Endothelial cell of umbilical vein (primary cell): ENCODE results near the gene TTLL10. TPM values are rescaled to one million over a fixed set of nuclear protein-coding genes. Genes with fewer than 3 reads are reported as not detected.

Experiments used
- BruUV-seq: library from RNA; stranded (reverse); fragments of 400-500 nt; replicated peaks from 2 replicates; lab custom pipeline; 2021; lab: Mats Ljungman, UMichigan
- CTCF ChIA-PET: fragments of 300-600, 350-600 bp; sonication (Branson Sonifier 250); formaldehyde crosslinking; loops from one replicate; lab custom pipeline; 2021; ENCODE audit warnings: antibody characterized with exemption, inconsistent platforms; lab: Charles Lee
- POLR2A ChIA-PET: fragments of 300-600, 350-600 bp; sonication (Branson Sonifier 250); formaldehyde crosslinking; loops from one replicate; lab custom pipeline; 2021; ENCODE audit warnings: antibody characterized with exemption, inconsistent platforms; lab: Charles Lee
- DNase-seq: peaks from one replicate; pipeline ENCODE4 v3.0.0-alpha.2; 2011; ENCODE audit warnings: low read depth, low spot score
- FAIRE-seq: peaks from 2 replicates; lab custom pipeline; 2011; peaks lifted over from hg19 to GRCh38; lab: Jason Lieb, UNC
- H2AFZ ChIP-seq: 2 replicates; pipeline ENCODE4 v1.6.0; 2012; ENCODE audit warnings: low read depth, low read length, control low read depth, inconsistent platforms
- H3K27ac ChIP-seq: 2 replicates; pipeline ENCODE4 v1.5.1; 2011; ENCODE audit warnings: low read depth, mild to moderate bottlenecking, control low read depth, low read length, moderate library complexity; ENCODE audit not compliant: insufficient read depth
- H3K27me3 ChIP-seq, 2 experiments: 2 replicates each; pipeline versions ENCODE4 v1.6.0 to v1.6.1; 2011; ENCODE audit warnings: low read length in 2 of 2, mixed read lengths in 1 of 2; ENCODE audit not compliant: control insufficient read depth in 2 of 2, insufficient read depth in 2 of 2
- H3K36me3 ChIP-seq, 2 experiments: 2 replicates in 1 of 2; 3 replicates in 1 of 2; pipeline ENCODE4 v1.5.1; 2011; ENCODE audit warnings: low read length in 2 of 2, mild to moderate bottlenecking in 1 of 2, moderate library complexity in 1 of 2; ENCODE audit not compliant: control insufficient read depth in 2 of 2, insufficient read depth in 2 of 2; ENCODE audit errors: extremely low read depth in 1 of 2
- H3K4me1 ChIP-seq: 3 replicates; pipeline ENCODE4 v1.5.1; 2011; ENCODE audit warnings: mild to moderate bottlenecking, low read length; ENCODE audit not compliant: control insufficient read depth, insufficient read depth; ENCODE audit errors: extremely low read depth
- H3K4me2 ChIP-seq: 2 replicates; pipeline ENCODE4 v1.6.1; 2011; ENCODE audit warnings: low read length, control low read depth, mixed read lengths; ENCODE audit not compliant: insufficient read depth
- H3K4me3 ChIP-seq, 3 experiments: fragments of 200-600 bp in 1 of 3; sonication (generic), shearing (Covaris generic) in 1 of 3; replicated peaks in 1 of 3; 2 replicates each; pipeline ENCODE4 v1.5.1; 2011 to 2016; ENCODE audit warnings: control low read depth in 3 of 3, low read length in 3 of 3, mild to moderate bottlenecking in 2 of 3, inconsistent platforms in 1 of 3, low read depth in 1 of 3, moderate library complexity in 1 of 3; ENCODE audit not compliant: insufficient read depth in 1 of 3
- H3K79me2 ChIP-seq: 2 replicates; pipeline ENCODE4 v1.6.0; 2012; ENCODE audit warnings: low read length, inconsistent platforms; ENCODE audit not compliant: control insufficient read depth, insufficient read depth
- H3K9ac ChIP-seq: replicated peaks from 2 replicates; pipeline ENCODE3; 2011; ENCODE audit warnings: low read length, control low read depth; ENCODE audit not compliant: insufficient read depth; ENCODE audit errors: extremely low read depth
- H3K9me1 ChIP-seq: replicated peaks from 3 replicates; pipeline ENCODE4 v1.6.0; 2011; ENCODE audit warnings: mild to moderate bottlenecking, low read length; ENCODE audit not compliant: control insufficient read depth, insufficient read depth; ENCODE audit errors: extremely low read depth
- H3K9me3 ChIP-seq: replicated peaks from 2 replicates; pipeline ENCODE4 v1.5.1; 2012; ENCODE audit warnings: low read length, inconsistent platforms; ENCODE audit not compliant: control insufficient read depth, insufficient read depth
- H4K20me1 ChIP-seq: replicated peaks from 2 replicates; pipeline ENCODE3; 2011; ENCODE audit warnings: mild to moderate bottlenecking, low read length; ENCODE audit not compliant: control insufficient read depth, insufficient read depth; ENCODE audit errors: extremely low read depth
- CTCF ChIP-seq, 2 donors: IDR thresholded peaks; 1 replicate in 1 of 2; 2 replicates in 1 of 2; pipeline ENCODE4 v1.5.1; 2011; ENCODE audit warnings: low read length in 2 of 2, mild to moderate bottlenecking in 2 of 2, moderate library complexity in 2 of 2, control low read depth in 1 of 2, inconsistent platforms in 1 of 2, low read depth in 1 of 2; ENCODE audit not compliant: insufficient read depth in 1 of 2; ENCODE audit errors: extremely low read depth in 1 of 2
- EZH2 ChIP-seq: IDR thresholded peaks from 2 replicates; pipeline ENCODE4 v1.6.1; 2012; ENCODE audit warnings: borderline replicate concordance, low read depth, mild to moderate bottlenecking, moderate library complexity, low read length, inconsistent platforms; ENCODE audit not compliant: severe bottlenecking
- FOS ChIP-seq: IDR thresholded peaks from 2 replicates; pipeline ENCODE4 v1.6.1; 2011; ENCODE audit warnings: mild to moderate bottlenecking, low read length, moderate library complexity, borderline replicate concordance; ENCODE audit not compliant: insufficient read depth
- GATA2 ChIP-seq: IDR thresholded peaks from 2 replicates; pipeline ENCODE4 v1.7.0; 2011; ENCODE audit warnings: low read depth, mild to moderate bottlenecking, moderate library complexity, mixed read lengths, low read length; ENCODE audit not compliant: insufficient read length, insufficient read depth
- JUN ChIP-seq: IDR thresholded peaks from 2 replicates; pipeline ENCODE4 v1.6.1; 2011; ENCODE audit warnings: borderline replicate concordance, low read depth; ENCODE audit not compliant: insufficient read length, insufficient read depth
- MAX ChIP-seq: IDR thresholded peaks from 2 replicates; pipeline ENCODE4 v1.6.1; 2011; ENCODE audit not compliant: insufficient read depth, insufficient read length
- MYC ChIP-seq: IDR thresholded peaks from one replicate; pipeline ENCODE4 v1.6.1; 2011; ENCODE audit warnings: mild to moderate bottlenecking, low read depth, low read length
- POLR2A ChIP-seq: IDR thresholded peaks from 2 replicates; pipeline ENCODE4 v1.6.1; 2012; ENCODE audit warnings: low read depth, mild to moderate bottlenecking, control low read depth, low read length
- POLR2AphosphoS5 ChIP-seq: IDR thresholded peaks from 2 replicates; pipeline ENCODE4 v1.6.1; 2012; ENCODE audit warnings: low read depth, mild to moderate bottlenecking, control low read depth, low read length, moderate library complexity; ENCODE audit not compliant: insufficient read depth
- dilution Hi-C: fragments of 300-500 bp; cut with MboI; formaldehyde crosslinking; loops from one replicate; pipeline ENCODE4 v1.15.0; 2019; ENCODE audit warnings: low sequenced_read_pairs; ENCODE audit not compliant: extremely low pct_ligation_motif_present
- intact Hi-C: fragments of 100-400 bp; cut with micrococcal nuclease; formaldehyde crosslinking; loops from one replicate; pipeline ENCODE4 v1.10.0; 2022
- polyA plus RNA-seq, 4 experiments: library from polyadenylated mRNA; depleted of rRNA in 3 of 4; stranded (reverse) in 3 of 4; unstranded in 1 of 4; fragments of >200 nt; gene quantifications; 2 replicates each; pipeline versions ENCODE4 v1.2.1 to v1.2.3, GENCODE V29; 2011 to 2012; ENCODE audit warnings: missing spikeins in 1 of 4
- total RNA-seq: library from RNA; stranded (reverse); gene quantifications from 2 replicates; pipeline ENCODE4 v1.2.3, GENCODE V29; 2021

The TTLL10 gene
- total and polyA plus RNA-seq, 2 donors (not counting 3 experiments of a cell fraction or from before 2014, with no cell fraction given): not detected

GRCh38 chr1:1238702-1239178 is 65.1 kb downstream of the TTLL10 start:
- Histone ChIP-seq H3K27me3 (no peaks in the 10 kb centered on the region), H3K4me1 (no peaks in the 10 kb centered on the region), H3K4me3 (no peak overlapping the region), H4K20me1 (no peaks in the 10 kb centered on the region), H3K27ac (no peak overlapping the region), H2AFZ (no peak overlapping the region), H3K9me1 (no peaks in the 10 kb centered on the region), H3K9ac (no peak overlapping the region), H3K79me2 (peaks cover 7% of the 10 kb centered on the region), H3K4me2 (no peak overlapping the region), H3K36me3 (no peaks in the 10 kb centered on the region), H3K9me3 (no peaks in the 10 kb centered on the region)
- no TSS peak for BruUV-seq
- DNase-seq (no peak), FAIRE-seq (no peak)
- dilution Hi-C loops (no loop called here), intact Hi-C loops (no loop called here)
- ChIA-PET POLR2A (no interaction called here), CTCF (interaction anchor here (1.1 to 1.3 kb wide), 2 partner anchors 52 to 116 kb away, joined by 3 to 9 read pairs; no protein-coding TSS in a partner anchor)
- TF ChIP-seq POLR2AphosphoS5 (no peak), MYC (no peak), EZH2 (no peak), JUN (no peak), GATA2 (no peak), CTCF (IDR thresholded peaks at IDR 0.05; ENCODE audit: extremely low read depth in 1 of 2, insufficient read depth in 1 of 2, low read depth in 1 of 2, low read length in 2 of 2) (no peak), FOS (no peak), POLR2A (no peak), MAX (no peak)
